ENCODE measurements around the gene KCNH6.

- TF ChIP-seq GATA3 (IDR thresholded peaks at IDR 0.05; ENCODE audit: low read depth, low read length) (no peak), GATA2 (IDR thresholded peaks at IDR 0.05; ENCODE audit: low read depth, low read length) (no peak)
These were observed 21.5 kb downstream of the KCNH6 start for GRCh38 chr17:63544467-63545301.
